Astrocyte (in vitro differentiated cells and primary cell): ENCODE data around the gene DPEP1. TPM values are rescaled to one million over a fixed set of nuclear protein-coding genes. Genes with fewer than 3 reads are reported as not detected.

Source experiments
- DNase-seq: peaks from one replicate; pipeline ENCODE4 v3.0.0-alpha.2; 2010; ENCODE audit warnings: low read depth
- FAIRE-seq: peaks from 2 replicates; lab custom pipeline; 2011; peaks lifted over from hg19 to GRCh38; lab: Jason Lieb, UNC
- H2AFZ ChIP-seq: 2 replicates; pipeline ENCODE4 v1.6.0; 2012; ENCODE audit warnings: low read depth, low read length, inconsistent platforms
- H3K27ac ChIP-seq: 2 replicates; pipeline ENCODE4 v1.5.1; 2011; ENCODE audit warnings: low read depth, low read length, inconsistent platforms
- H3K27me3 ChIP-seq: 2 replicates; pipeline ENCODE4 v1.6.0; 2011; ENCODE audit warnings: low read length, inconsistent platforms; ENCODE audit not compliant: insufficient read depth
- H3K36me3 ChIP-seq: 2 replicates; pipeline ENCODE4 v1.5.1; 2011; ENCODE audit warnings: low read length, inconsistent platforms; ENCODE audit not compliant: insufficient read depth
- H3K4me1 ChIP-seq: 2 replicates; pipeline ENCODE4 v1.5.1; 2011; ENCODE audit warnings: low read length, inconsistent platforms; ENCODE audit not compliant: insufficient read depth
- H3K4me2 ChIP-seq: 2 replicates; pipeline ENCODE4 v1.6.0; 2012; ENCODE audit warnings: low read length, inconsistent platforms
- H3K4me3 ChIP-seq: 2 replicates; pipeline ENCODE4 v1.5.1; 2011; ENCODE audit warnings: low read depth, mild to moderate bottlenecking, low read length, inconsistent platforms; ENCODE audit not compliant: insufficient read depth
- H3K79me2 ChIP-seq: 2 replicates; pipeline ENCODE4 v1.6.0; 2012; ENCODE audit warnings: mild to moderate bottlenecking, low read length, inconsistent platforms; ENCODE audit not compliant: insufficient read depth
- H3K9ac ChIP-seq: 2 replicates; pipeline ENCODE4 v1.6.0; 2012; ENCODE audit warnings: mild to moderate bottlenecking, low read length, inconsistent platforms
- H3K9me3 ChIP-seq: 2 replicates; pipeline ENCODE4 v1.5.1; 2012; ENCODE audit warnings: low read depth, mild to moderate bottlenecking, low read length, inconsistent platforms; ENCODE audit not compliant: insufficient read depth
- H4K20me1 ChIP-seq: 2 replicates; pipeline ENCODE4 v1.6.0; 2012; ENCODE audit warnings: low read length, inconsistent platforms; ENCODE audit not compliant: insufficient read depth
- H3K27ac Mint-ChIP-seq: one replicate; pipeline ENCODE4 v1.8.0; 2021; ENCODE audit warnings: mild to moderate bottlenecking, mixed read lengths; ENCODE audit not compliant: unreplicated experiment
- H3K27me3 Mint-ChIP-seq: one replicate; pipeline ENCODE4 v1.8.0; 2021; ENCODE audit warnings: low read depth, mixed read lengths; ENCODE audit not compliant: unreplicated experiment
- H3K36me3 Mint-ChIP-seq: one replicate; pipeline ENCODE4 v1.8.0; 2021; ENCODE audit warnings: low read depth, mixed read lengths; ENCODE audit not compliant: unreplicated experiment
- H3K4me1 Mint-ChIP-seq: one replicate; pipeline ENCODE4 v1.8.0; 2021; ENCODE audit warnings: low read depth, mixed read lengths; ENCODE audit not compliant: unreplicated experiment
- H3K4me3 Mint-ChIP-seq: one replicate; pipeline ENCODE4 v1.8.0; 2021; ENCODE audit warnings: mild to moderate bottlenecking, moderate library complexity, mixed read lengths; ENCODE audit not compliant: unreplicated experiment
- H3K9me3 Mint-ChIP-seq: one replicate; pipeline ENCODE4 v1.8.0; 2021; ENCODE audit warnings: mild to moderate bottlenecking, mixed read lengths; ENCODE audit not compliant: unreplicated experiment
- EZH2 ChIP-seq: IDR thresholded peaks from 2 replicates; pipeline ENCODE4 v1.6.1; 2012; ENCODE audit warnings: mild to moderate bottlenecking, low read length, inconsistent platforms; ENCODE audit not compliant: insufficient read depth
- total RNA-seq: library from RNA; stranded (reverse); gene quantifications from 2 replicates; pipeline ENCODE4 v1.2.1, GENCODE V29; 2021
- TF ChIP-seq, protein P1 (sequence below): IDR thresholded peaks from 2 replicates; pipeline ENCODE4 v1.5.1; 2011; ENCODE audit warnings: low read depth, mild to moderate bottlenecking, inconsistent platforms, low read length, moderate library complexity; ENCODE audit not compliant: insufficient read depth

Gene DPEP1
- total RNA-seq, 1 donor from 2014 or later: 0.11 TPM

GRCh38 chr16:89646906-89647305, 33.5 kb downstream of the DPEP1 start:
- Histone ChIP-seq H3K27ac (no peak overlapping the region), H3K4me1 (no peaks in the 10 kb centered on the region), H3K27me3 (no peaks in the 10 kb centered on the region), H2AFZ (no peak overlapping the region), H3K36me3 (no peaks in the 10 kb centered on the region), H3K4me2 (no peak overlapping the region), H3K4me3 (no peak overlapping the region), H4K20me1 (peaks cover 35% of the 10 kb centered on the region), H3K79me2 (peaks cover 11% of the 10 kb centered on the region), H3K9ac (no peak overlapping the region), H3K9me3 (no peaks in the 10 kb centered on the region)
- Mint-ChIP-seq H3K27ac (no peak overlapping the region), H3K27me3 (no peaks in the 10 kb centered on the region), H3K4me1 (no peaks in the 10 kb centered on the region), H3K36me3 (peaks cover 13% of the 10 kb centered on the region), H3K9me3 (no peaks in the 10 kb centered on the region), H3K4me3 (no peak overlapping the region)
- FAIRE-seq (no peak), DNase-seq (no peak)
- no peak for TF ChIP-seq EZH2
- TF ChIP-seq, protein P1, sequence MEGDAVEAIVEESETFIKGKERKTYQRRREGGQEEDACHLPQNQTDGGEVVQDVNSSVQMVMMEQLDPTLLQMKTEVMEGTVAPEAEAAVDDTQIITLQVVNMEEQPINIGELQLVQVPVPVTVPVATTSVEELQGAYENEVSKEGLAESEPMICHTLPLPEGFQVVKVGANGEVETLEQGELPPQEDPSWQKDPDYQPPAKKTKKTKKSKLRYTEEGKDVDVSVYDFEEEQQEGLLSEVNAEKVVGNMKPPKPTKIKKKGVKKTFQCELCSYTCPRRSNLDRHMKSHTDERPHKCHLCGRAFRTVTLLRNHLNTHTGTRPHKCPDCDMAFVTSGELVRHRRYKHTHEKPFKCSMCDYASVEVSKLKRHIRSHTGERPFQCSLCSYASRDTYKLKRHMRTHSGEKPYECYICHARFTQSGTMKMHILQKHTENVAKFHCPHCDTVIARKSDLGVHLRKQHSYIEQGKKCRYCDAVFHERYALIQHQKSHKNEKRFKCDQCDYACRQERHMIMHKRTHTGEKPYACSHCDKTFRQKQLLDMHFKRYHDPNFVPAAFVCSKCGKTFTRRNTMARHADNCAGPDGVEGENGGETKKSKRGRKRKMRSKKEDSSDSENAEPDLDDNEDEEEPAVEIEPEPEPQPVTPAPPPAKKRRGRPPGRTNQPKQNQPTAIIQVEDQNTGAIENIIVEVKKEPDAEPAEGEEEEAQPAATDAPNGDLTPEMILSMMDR: no peak

- Histone ChIP-seq H3K27ac (no peak overlapping the region), H3K79me2 (peaks cover 47% of the 10 kb centered on the region), H3K27me3 (no peaks in the 10 kb centered on the region), H3K9ac (no peak overlapping the region), H3K4me3 (no peak overlapping the region), H4K20me1 (peaks cover 52% of the 10 kb centered on the region), H3K4me2 (no peak overlapping the region), H3K4me1 (peaks cover 2% of the 10 kb centered on the region), H2AFZ (no peak overlapping the region), H3K36me3 (no peaks in the 10 kb centered on the region), H3K9me3 (no peaks in the 10 kb centered on the region)
- peaks cover 9% of the 10 kb centered on the region for H3K36me3 Mint-ChIP-seq
- H3K27me3 Mint-ChIP-seq: no peaks in the 10 kb centered on the region
- no peak for DNase-seq
- no peak overlapping the region for H3K4me3 Mint-ChIP-seq
- no peak overlapping the region for H3K27ac Mint-ChIP-seq
- no peak for FAIRE-seq
- TF ChIP-seq, protein P1: no peak
- no peak for TF ChIP-seq EZH2
- peaks cover 4% of the 10 kb centered on the region for H3K4me1 Mint-ChIP-seq
- no peaks in the 10 kb centered on the region for H3K9me3 Mint-ChIP-seq
Observed at GRCh38 chr16:89651584-89651983, 38.1 kb downstream of the DPEP1 start.

DNA sequence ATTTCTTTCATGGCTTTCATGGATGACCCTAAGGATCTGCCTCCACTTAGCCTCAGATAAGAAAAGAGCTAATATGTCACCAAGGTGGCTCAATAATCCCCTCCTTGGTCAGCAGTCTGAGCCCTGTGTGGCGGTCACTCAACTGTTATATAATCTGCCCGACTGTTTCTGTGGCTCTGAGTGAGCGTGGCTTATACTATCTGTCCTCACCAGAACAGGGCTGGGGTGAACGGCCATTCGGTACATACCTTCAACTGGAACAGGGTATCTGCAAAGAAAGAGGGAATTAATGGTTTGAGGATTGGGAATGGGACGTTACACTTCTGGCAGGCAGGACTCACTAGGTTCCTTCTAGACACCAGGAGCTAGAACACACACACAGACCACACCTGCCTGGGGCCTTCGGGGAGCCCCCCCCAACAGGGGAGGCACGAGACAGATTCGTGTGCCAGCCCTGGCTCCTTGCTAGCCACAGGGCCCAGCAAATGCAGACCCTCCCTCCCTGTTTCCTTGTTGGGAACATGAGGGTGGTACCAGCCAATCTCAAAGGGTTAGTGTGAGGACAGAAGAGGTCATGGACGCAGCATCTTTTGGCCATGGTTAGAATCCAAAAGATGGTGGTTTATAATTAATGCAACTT, 40.3 kb downstream of the DPEP1 start:
- Histone ChIP-seq H2AFZ (no peak overlapping the region), H3K27me3 (no peaks in the 10 kb centered on the region), H3K79me2 (peaks cover 62% of the 10 kb centered on the region), H3K4me1 (peaks cover 8% of the 10 kb centered on the region), H4K20me1 (peaks cover 48% of the 10 kb centered on the region), H3K4me2 (no peak overlapping the region), H3K27ac (no peak overlapping the region), H3K9me3 (no peaks in the 10 kb centered on the region), H3K36me3 (no peaks in the 10 kb centered on the region), H3K9ac (no peak overlapping the region), H3K4me3 (no peak overlapping the region)
- no peak overlapping the region for H3K27ac Mint-ChIP-seq
- no peaks in the 10 kb centered on the region for H3K9me3 Mint-ChIP-seq
- DNase-seq: no peak
- peaks cover 6% of the 10 kb centered on the region for H3K36me3 Mint-ChIP-seq
- peaks cover 7% of the 10 kb centered on the region for H3K4me1 Mint-ChIP-seq
- H3K4me3 Mint-ChIP-seq: no peak overlapping the region
- TF ChIP-seq, protein P1: no peak
- no peak for TF ChIP-seq EZH2
- no peak for FAIRE-seq
- H3K27me3 Mint-ChIP-seq: no peaks in the 10 kb centered on the region
